GM21529 (cell line): ENCODE data around the gene PCSK7.
"Not testable (repeated sequence)": the region's sequence is repeated elsewhere in the genome, so short reads cannot be mapped to it uniquely, and the experiment has no call there.

ENCODE experiments used
- ATAC-seq: cut with Tn5 transposase; IDR thresholded peaks from one replicate; pipeline ENCODE4 v1.9.1; 2021; ENCODE audit not compliant: unreplicated experiment

PCSK7 gene

DNA sequence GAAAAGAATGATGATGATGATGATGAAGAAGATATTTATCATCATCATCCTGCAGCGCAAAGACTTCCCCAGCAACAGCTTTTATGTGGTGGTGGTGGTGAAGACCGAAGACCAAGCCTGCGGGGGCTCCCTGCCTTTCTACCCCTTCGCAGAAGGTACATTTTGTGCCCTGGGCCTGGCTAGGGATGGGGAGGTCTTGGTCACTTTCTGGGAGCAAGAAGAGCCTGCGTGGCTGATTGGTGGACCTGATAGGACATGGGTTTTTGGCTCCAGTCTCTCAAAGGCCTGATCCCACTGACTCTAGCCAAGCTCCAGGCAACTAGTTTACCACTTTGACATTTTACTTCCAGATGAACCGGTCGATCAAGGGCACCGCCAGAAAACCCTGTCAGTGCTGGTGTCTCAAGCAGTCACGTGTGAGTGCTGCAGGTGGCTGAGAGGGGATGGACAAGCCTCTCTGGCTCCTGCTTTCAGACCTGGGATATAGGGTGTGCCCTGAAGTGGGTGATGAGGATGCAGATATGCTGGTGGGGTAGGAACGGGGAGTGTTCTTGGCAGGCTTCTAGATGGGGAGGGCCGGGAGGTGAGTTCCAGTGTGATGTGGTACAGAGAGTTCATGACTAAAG lies 48.0 kb downstream of the PCSK7 start:
- no peak for ATAC-seq

DNA sequence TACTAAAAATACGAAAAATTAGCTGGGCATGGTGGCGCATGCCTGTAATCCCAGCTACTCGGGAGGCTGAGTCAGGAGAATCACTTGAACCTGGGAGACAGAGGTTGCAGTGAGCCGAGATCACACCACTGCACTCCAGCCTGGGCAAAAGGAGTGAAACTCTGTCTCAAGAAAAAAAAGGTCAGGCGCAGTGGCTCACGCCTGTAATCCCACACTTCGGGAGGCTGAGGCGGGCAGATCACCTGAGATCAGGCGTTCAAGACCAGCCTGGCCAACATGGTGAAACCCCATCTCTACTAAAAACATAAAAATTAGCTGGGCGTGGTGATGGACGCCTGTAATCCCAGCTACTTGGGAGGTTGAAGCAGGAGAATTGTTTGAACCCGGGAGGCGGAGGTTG lies 48.7 kb downstream of the PCSK7 start:
- not testable (repeated sequence) for ATAC-seq

DNA sequence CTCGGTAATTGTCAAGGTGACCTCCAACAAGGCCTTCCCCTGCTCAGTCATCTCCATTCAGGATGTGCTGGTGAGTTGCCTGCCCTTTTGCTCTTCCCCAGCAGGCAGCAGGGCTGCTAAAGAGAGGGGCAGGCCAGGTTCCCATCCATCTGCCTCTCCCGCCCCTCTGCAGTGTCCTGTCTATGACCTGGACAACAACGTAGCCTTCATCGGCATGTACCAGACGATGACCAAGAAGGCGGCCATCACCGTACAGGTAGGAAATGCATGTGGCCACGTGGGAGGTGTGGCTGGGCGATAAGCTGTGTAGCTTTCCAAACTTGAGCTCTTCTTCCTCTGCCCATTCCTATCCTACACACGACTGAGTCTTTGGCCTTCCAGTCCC lies 49.3 kb downstream of the PCSK7 start:
- no peak for ATAC-seq

DNA sequence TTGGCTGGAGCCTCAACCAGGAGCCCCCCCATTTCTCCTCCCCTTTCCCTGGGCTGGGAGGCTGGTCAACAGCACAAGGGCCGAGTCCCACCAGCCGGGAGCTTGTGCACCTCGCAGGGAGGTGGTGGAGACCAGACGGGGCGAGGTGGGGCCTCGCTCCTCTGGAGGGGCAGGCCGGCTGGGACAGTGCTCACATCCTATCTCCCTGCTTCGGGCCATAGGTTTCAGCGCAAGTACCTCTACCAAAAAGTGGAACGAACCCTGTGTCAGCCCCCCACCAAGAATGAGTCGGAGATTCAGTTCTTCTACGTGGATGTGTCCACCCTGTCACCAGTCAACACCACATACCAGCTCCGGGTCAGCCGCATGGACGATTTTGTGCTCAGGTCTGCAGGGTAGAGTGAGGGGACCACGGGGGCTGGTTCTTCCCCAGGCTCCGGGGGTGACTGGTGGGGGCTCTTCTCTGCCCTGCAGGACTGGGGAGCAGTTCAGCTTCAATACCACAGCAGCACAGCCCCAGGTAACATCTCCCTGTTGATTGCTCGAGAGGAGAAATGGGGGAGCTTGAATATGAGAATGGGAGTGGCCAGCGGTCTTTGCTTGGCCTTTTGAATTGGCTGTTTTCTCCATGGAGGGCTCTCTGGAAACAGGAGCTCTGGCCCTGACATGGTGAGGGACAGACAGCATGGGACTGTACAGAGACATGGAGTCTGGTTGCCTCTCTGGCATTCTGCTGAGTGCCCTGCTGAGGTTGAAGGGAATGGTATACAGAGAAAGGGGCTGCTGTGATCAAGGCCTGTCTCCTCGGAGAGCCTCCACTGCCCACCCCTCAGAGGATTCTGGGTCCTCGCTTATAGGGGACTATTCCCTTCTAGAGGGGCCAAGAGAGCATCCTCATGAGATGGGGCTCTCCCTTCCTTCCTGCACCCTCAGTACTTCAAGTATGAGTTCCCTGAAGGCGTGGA lies 50.0 kb downstream of the PCSK7 start:
- ATAC-seq, result no peak

DNA sequence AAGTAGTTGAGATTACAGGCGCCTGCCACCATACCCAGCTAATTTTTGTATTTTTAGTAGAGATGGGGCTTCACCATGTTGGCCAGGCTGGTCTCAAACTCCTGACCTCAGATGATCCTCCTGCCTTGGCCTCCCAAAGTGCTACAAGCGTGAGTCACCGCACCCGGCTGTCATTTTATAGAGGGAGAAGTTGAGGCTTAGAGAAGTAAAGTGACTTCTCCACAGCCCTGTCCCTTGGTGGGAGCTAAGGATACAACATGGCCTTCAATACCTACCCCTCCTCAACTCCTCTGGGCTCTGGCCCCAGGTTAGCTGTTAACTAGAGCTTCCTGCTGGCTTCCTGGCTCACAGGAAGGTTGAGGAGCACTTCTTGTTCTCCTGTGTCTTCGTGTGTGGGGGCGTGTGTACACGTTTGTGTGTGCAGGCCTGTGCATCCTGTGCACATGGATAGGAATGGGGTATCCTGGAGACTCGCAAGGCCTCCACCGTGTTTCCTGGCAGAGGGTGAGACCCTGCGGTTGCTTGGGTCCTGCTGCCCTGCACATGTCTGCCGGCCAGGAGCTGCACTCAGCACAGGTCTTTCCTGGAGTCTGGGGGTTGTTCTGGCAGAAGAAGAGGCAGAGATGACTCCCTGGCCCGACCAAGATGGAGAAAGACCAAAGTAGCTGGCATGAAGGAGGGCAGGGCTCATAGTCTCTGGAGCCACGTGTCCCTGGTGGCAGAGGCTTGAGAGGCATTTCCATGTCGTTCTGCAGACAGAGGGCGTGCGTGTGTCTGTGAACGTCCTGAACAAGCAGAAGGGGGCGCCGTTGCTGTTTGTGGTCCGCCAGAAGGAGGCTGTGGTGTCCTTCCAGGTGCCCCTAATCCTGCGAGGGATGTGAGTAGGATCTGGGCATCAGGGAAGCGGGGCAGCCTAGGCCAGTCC lies 51.0 kb downstream of the PCSK7 start:
- ATAC-seq, result peak; percentile 26

DNA sequence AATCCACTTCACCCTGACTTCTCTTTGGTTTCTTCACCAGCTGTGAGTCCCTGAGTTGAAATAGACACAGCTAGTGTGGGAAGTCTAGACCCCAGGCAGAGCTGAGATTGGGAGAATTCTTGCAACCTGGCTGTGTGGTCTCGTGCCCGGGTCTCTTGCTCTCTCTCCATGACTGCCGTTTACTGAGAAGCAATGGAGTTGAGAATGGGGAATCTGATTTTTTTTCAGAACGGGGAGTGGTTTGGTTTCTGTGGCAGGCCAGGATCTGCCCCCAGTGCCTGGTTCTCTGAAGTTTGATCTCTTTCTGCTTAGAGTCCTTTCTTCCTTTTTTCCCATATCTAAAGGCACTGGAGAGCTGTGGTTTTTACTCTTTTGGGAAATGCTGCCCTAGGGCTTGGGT lies 51.9 kb downstream of the PCSK7 start:
- no peak for ATAC-seq

DNA sequence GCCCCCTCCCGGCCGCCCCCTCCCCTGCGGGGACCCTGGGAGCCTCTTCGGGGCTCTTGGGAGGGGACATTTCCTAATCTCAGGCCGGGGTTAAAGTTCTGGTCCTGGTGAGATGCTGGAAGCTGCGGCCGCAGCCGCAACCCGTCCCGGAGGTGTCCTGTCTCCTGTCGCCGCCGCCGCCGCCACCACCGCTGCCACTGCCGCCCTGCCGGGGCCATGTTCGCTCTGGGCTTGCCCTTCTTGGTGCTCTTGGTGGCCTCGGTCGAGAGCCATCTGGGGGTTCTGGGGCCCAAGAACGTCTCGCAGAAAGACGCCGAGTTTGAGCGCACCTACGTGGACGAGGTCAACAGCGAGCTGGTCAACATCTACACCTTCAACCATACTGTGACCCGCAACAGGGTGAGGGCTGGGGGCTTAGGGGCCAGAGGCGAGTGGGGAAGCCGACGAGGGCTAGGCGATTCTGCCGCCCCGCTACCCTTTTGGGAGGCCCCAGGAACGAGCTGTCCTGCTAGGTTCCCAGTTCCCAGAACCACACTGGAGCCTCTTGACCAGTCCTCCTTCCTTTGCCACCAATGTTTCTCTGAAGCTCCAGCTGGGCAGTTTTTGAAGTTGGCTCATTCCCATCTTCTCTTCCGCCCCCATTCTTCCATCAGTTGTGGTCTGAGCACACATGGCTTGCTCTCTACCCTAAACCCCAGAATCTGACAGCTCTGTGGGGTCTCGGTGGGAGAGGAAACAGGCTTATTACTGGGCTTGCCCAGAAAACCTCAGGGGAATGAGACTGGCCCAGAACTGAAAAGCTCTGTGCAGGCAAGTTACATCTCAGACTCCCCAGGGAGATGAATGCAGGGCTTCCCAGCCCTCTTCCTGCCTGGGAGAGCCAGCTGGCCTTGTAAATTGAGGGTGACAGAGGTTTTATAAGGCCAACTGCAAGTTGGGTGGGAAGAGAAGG lies 52.5 kb downstream of the PCSK7 start:
- peak; percentile 29 for ATAC-seq

DNA sequence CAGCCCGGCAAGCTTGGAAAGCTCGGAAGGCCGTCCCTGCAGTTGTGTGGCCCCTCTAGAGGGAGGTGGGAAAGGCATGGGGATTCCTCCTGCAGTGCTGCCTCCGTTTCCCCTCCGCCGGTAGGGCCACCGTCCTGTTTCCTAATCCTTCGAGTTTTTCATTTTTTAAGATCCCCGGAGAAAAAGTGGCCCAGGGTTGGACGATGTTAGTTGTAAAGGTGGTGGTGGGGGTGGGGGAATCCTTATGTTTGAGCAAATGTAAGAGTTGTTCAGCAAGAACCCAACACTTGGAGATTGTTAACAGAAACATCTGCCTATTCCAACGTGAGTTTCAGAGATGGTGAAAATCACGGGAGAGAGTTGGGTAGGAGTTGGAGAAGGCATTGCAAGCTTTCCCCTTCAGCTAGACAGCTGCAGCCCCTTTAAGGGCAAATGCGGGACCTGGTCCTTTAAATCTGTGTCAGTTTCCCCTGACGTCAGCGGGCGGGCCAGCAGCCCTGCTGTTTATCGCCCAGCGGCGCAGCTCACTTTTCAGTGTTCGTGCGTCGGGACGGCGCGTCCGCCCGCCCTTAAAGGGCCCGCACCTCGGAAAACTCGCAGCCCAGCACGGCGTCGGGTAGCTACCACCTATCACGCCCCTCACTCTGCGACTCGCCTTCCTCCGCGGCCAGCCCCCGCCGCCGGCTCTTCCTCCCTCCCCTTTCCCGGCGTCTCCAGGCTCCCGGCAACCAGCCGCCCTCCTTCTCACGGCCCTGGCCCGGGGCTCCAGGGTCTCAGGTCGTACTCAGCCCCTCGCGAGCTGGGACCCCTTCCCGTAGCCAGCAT lies 53.5 kb downstream of the PCSK7 start, which contains the start of gene SIDT2:
Gene SIDT2, plus strand, starts transcription at position 534 of the 825 bp plus-strand sequence. CDS start 521 bp downstream, outside the sequence.
- peak; percentile 88 for ATAC-seq

DNA sequence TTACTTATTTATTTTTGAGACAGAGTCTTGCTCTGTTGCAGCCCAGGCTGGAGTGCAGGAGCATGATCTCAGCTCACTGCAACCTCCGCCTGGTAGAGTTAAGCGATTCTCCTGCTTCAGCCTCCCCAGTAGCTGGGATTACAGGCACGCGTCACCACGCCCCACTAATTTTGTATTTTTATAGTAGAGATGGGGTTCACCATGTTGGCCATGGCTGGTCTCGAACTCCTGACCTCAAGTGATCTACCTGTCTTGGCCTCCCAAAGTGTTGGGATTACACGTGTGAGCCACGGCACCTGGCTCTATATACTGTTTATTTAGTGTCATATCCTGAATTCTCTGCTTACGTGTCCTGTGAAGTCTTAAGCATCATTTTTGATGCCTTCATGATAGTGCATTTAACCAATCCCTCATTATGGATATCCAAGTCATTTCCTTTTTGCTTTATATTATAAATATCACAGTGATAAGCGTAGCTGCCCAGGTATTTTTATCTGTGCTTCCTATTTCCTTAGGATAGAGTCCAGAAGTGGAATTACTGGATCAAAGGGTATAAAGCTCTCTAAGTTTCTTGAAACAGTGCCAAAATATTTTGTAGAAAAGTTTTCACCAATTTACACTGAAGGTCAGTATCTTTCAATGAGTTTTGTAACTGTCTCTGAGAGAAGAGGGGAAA lies 54.2 kb downstream of the PCSK7 start:
- ATAC-seq, result no peak

DNA sequence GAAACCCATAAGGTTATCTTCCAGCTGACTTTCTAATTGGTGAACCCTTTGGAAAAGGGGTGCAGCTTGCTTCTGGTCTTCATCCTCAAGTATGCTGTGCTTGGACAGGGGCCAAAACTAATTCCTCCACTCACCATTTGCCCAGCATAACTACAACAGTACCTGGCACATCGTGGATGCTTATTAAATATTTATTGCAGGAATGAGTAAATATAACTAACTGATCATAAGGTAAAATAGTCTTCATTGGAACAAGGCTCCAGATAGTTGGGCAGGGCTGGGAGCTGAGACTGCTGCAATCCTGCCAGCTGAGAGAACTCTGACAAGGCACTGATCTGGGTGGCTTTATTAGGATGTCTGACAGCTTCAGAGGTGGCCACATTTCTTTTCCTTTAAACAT lies 55.7 kb downstream of the PCSK7 start:
- ATAC-seq, result no peak

DNA sequence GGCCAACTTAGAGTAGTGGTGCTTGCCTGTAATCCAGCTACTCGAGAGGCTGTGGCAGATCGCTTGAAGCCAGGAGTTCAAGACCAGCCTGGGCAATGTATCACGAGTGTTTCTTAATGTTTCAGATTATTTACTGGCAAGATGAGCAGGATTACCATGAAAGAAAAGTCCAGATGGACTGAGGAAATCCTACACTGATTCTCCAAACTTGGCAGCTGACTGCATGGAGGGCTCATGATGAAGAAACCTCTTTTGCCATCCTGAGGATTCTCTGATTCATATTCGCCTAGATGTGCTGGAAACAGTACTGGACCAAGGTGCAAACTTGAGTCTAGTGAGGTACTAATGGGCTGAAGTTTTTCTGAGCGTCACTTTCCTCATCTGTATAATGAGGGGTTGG lies 56.1 kb downstream of the PCSK7 start:
- no peak for ATAC-seq

DNA sequence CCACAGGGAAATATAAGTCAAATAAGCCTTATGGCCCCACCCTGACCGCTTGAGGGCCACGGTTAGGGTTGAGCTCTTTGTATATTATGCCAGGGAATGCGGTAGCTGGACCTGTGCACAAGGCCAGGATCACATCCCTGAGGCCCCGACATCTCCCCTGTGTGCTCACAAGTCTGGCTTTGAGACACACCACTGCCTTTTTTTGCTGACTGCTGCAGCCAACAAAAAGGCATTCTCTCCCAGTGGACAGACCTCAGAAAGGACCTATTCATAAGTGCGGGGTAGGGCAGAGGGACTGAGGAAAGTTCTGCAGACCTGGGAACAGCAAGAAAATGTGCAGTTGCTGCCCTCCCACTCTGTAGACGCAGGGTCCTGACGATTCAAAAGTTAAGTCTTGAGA lies 56.8 kb downstream of the PCSK7 start:
- no peak for ATAC-seq

DNA sequence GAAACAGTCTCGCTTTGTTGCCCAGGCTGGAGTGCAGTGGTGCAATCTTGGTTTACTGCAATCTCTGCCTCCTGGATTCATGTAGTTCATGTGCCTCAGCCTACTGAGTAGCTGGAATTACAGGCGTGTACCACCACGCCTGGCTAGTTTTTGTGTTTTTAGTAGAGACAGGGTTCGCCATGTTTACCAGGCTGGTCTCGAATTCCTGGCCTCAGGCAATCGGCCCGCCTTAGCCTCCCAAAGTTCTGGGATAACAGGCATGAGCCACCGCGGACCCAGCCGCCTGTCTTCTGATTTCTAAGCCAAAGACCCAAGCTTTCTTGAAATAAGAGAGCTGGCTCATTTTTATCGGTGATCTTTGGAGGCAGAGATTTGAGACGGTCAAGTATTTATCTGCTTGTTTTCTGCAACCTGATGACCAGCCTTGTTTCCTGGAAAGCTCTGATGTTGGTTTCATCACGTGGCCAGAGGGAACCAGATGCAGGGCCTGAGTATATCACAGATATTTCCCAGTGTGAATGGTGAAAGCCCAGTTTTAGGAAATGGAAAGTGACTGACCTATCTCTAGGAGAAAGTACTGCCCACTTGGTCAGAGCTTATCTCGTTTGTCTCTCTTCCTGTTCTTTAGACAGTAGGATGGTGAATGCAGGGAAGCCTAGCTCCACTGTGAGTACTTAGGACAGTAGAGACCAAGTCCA lies 59.0 kb downstream of the PCSK7 start:
- ATAC-seq, result no peak

DNA sequence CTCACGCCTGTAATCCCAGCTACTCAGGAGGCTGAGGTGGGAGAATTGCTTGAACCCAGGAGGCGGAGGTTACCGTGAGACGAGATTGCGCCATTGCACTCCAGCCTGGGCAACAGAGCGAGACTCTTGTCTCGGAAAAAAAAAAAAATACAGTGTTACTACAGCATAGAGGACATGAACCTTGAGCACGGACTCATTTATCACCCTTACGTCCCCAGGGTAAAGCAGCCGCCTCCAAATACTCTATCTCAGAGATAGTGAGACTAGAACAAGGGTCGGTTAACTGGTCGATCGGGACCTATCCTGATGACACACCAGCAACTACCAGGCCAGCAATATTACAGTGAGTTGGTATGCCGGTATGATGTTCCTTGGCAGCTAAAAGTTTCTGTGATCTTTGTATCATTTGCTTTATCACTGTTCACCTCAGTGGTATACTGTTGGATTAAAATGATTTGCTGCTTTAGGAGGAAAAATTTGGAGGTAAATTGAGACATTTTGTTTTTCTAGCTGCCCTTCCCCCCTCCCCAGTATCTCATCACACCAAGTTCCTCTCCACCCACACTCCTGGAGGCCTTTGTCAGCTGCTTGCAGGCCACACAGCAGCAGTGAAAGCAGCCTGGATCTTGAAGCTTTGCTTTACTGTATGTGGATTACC lies 60.3 kb downstream of the PCSK7 start:
- no peak for ATAC-seq

DNA sequence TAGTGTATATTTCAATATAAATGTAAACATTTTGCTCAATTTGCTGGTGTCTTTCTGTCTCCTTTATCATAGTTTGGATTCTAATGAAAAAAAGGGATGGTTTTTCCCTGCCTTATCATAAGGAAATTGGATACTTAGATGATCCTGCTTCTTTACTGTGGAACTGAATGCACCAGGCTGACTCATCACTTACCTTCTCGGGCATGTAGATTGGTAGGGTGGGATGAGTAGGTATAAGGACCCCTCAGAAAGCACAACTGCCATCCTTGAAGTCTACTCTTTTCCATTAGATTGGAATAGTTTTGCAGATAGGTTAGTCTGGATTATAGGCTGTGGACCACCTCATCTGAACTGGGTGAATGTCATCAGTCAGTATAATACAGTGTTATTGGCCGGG lies 60.9 kb downstream of the PCSK7 start:
- no peak for ATAC-seq

DNA sequence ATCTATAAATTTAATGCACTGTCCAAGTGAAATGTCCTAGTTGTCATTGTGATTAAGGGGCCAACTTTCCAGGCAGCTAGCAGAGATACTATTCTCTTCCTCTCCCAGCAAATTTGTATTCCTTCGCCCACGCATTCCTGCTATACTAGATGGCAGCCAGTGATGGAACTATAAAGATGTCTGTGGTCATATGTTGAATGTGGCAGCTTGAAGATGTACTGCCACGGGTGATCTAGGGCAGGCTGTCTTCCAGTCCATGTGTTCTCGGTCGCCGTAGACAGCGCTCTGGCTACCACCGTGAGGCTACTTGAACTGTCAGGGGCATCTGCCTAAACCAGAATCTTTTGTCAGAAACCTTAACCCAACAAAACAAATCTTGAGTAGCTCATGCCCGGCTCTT lies 61.7 kb downstream of the PCSK7 start:
- no peak for ATAC-seq

DNA sequence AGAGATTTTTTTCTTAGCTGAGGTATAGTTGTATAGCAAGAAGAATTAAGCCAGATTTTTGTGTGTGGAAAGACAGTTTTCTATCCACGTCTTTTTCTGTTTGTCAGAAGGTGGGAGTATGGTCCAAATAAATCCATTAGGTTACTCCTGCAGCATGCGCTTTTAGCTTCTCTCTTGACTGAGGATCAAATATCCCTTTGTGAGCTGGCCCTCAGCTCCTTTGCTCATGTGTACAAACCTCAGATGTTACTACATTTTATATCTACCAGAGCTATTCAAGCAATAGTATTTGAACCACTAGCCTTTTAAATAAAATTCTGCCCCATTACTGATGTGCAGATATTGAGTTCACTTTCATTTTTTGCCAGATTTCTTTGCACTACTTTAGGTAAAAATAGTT lies 62.1 kb downstream of the PCSK7 start:
- ATAC-seq, result no peak

DNA sequence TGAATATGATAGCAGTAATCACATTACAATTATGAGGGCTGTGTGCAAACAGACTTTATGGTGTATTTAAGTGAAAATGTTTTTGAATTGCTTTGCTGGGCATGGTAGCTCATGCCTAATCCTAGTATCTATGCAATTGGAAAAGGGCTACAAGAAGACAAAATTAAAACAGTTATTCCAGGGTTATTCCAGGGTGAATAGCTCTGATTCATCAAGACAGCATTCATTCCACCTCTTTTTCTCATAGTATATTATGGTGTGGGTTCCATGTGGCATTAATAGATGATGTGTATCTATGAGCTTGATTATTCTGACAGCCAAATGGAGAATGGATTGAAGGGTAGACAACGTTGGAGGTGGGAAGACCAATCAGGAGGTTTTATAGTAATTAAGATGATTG lies 65.4 kb downstream of the PCSK7 start:
- ATAC-seq, result no peak
